H1 (cell line): ENCODE data around the gene CAMK2D. TPM values are rescaled to one million over a fixed set of nuclear protein-coding genes. Genes with fewer than 3 reads are reported as not detected.
A peak's percentile ranks its signal among the peaks of the same experiment; 100 is the strongest.

ENCODE experiments used
- CTCF ChIA-PET: fragments of 300-600 bp; sonication (Branson Sonifier 250); formaldehyde crosslinking; loops from one replicate; lab custom pipeline; 2021; ENCODE audit not compliant: partially characterized antibody; lab: Charles Lee
- POLR2A ChIA-PET: fragments of 300-600 bp; sonication (Branson Sonifier 250); formaldehyde crosslinking; loops from one replicate; lab custom pipeline; 2021; ENCODE audit warnings: inconsistent platforms; ENCODE audit not compliant: partially characterized antibody; lab: Charles Lee
- DNase-seq, 2 experiments: peaks; one replicate each; pipeline versions ENCODE4 v3.0.0 to v3.0.0-alpha.2; 2010 to 2022; ENCODE audit warnings: low spot score in 2 of 2, low read depth in 1 of 2, mixed read lengths in 1 of 2
- FAIRE-seq: peaks from 2 replicates; lab custom pipeline; 2011; peaks lifted over from hg19 to GRCh38; lab: Jason Lieb, UNC
- H2AFZ ChIP-seq: 2 replicates; pipeline ENCODE4 v1.8.1; 2012; ENCODE audit warnings: low read length, inconsistent platforms
- H2AK5ac ChIP-seq: 2 replicates; pipeline ENCODE4 v1.6.1; 2013; ENCODE audit warnings: low read depth, low read length
- H2BK120ac ChIP-seq: replicated peaks from 2 replicates; pipeline ENCODE3; 2013; ENCODE audit warnings: low read depth, low read length, inconsistent platforms
- H2BK12ac ChIP-seq: 2 replicates; pipeline ENCODE4 v1.6.1; 2013; ENCODE audit warnings: low read depth, low read length
- H2BK15ac ChIP-seq: 2 replicates; pipeline ENCODE4 v1.6.1; 2013; ENCODE audit warnings: low read length
- H2BK20ac ChIP-seq: 2 replicates; pipeline ENCODE4 v1.6.1; 2013; ENCODE audit warnings: low read length
- H2BK5ac ChIP-seq: 2 replicates; pipeline ENCODE4 v1.6.1; 2013; ENCODE audit warnings: low read depth, low read length
- H3K14ac ChIP-seq: 2 replicates; pipeline ENCODE4 v1.6.1; 2013; ENCODE audit warnings: inconsistent platforms; ENCODE audit not compliant: insufficient read length
- H3K18ac ChIP-seq: 2 replicates; pipeline ENCODE4 v1.6.1; 2013; ENCODE audit warnings: low read length; ENCODE audit errors: extremely low read depth
- H3K23ac ChIP-seq: 2 replicates; pipeline ENCODE4 v1.6.1; 2013; ENCODE audit warnings: inconsistent platforms; ENCODE audit not compliant: insufficient read length
- H3K23me2 ChIP-seq: 2 replicates; pipeline ENCODE4 v1.6.1; 2013; ENCODE audit warnings: low read depth, low read length
- H3K27ac ChIP-seq: 2 replicates; pipeline ENCODE4 v1.6.1; 2011; ENCODE audit warnings: low read depth, low read length, inconsistent platforms
- H3K27me3 ChIP-seq, 4 experiments: replicated peaks in 1 of 4; 1 replicate in 1 of 4; 2 replicates in 3 of 4; pipeline versions ENCODE4 v1.6.1 to v1.8.1; 2011 to 2013; ENCODE audit warnings: low read length in 3 of 4, mild to moderate bottlenecking in 3 of 4, inconsistent platforms in 2 of 4, mixed read lengths in 2 of 4, moderate library complexity in 1 of 4; ENCODE audit not compliant: control insufficient read depth in 3 of 4, insufficient read depth in 3 of 4; ENCODE audit errors: extremely low read depth in 1 of 4
- H3K36me3 ChIP-seq, 4 experiments: 2 replicates each; pipeline versions ENCODE4 v1.6.1 to v1.8.1; 2011 to 2013; ENCODE audit warnings: mild to moderate bottlenecking in 4 of 4, low read length in 3 of 4, moderate library complexity in 2 of 4, control low read depth in 1 of 4, inconsistent platforms in 1 of 4; ENCODE audit not compliant: insufficient read depth in 4 of 4, control insufficient read depth in 2 of 4
- H3K4ac ChIP-seq: replicated peaks from 2 replicates; pipeline ENCODE3; 2013; ENCODE audit warnings: low read length, low read depth, mixed read lengths, inconsistent platforms; ENCODE audit not compliant: insufficient read length
- H3K4me1 ChIP-seq, 4 experiments: replicated peaks in 1 of 4; 1 replicate in 1 of 4; 2 replicates in 3 of 4; pipeline versions ENCODE4 v1.6.1 to v1.8.1; 2011 to 2013; ENCODE audit warnings: low read length in 3 of 4, inconsistent platforms in 2 of 4, mixed read lengths in 1 of 4; ENCODE audit not compliant: insufficient read depth in 4 of 4, control insufficient read depth in 3 of 4
- H3K4me2 ChIP-seq, 2 experiments: 2 replicates each; pipeline versions ENCODE4 v1.6.1 to v1.8.1; 2011 to 2013; ENCODE audit warnings: low read depth in 2 of 2, low read length in 2 of 2, control low read depth in 1 of 2, inconsistent platforms in 1 of 2, mild to moderate bottlenecking in 1 of 2; ENCODE audit not compliant: insufficient read depth in 1 of 2
- H3K4me3 ChIP-seq, 4 experiments: fragments of 200-600, 300-600 bp in 1 of 4; sonication (generic), shearing (Covaris generic), sonication (Bioruptor Twin) in 1 of 4; 2 replicates each; pipeline versions ENCODE4 v1.5.1 to v1.8.1; 2011 to 2016; ENCODE audit warnings: low read length in 4 of 4, low read depth in 3 of 4, control low read depth in 2 of 4, inconsistent platforms in 2 of 4, mild to moderate bottlenecking in 2 of 4, mixed read lengths in 1 of 4, moderate library complexity in 1 of 4; ENCODE audit not compliant: insufficient read depth in 2 of 4; ENCODE audit errors: extremely low read depth in 1 of 4
- H3K56ac ChIP-seq: replicated peaks from 2 replicates; pipeline ENCODE3; 2013; ENCODE audit warnings: low read depth, mild to moderate bottlenecking, mixed read lengths, low read length, inconsistent platforms; ENCODE audit not compliant: insufficient read length
- H3K79me1 ChIP-seq: 2 replicates; pipeline ENCODE4 v1.6.1; 2013; ENCODE audit warnings: low read depth, low read length, control low read depth
- H3K79me2 ChIP-seq, 2 experiments: 2 replicates each; pipeline versions ENCODE4 v1.6.1 to v1.8.1; 2012 to 2013; ENCODE audit warnings: low read length in 2 of 2, mild to moderate bottlenecking in 2 of 2, inconsistent platforms in 1 of 2; ENCODE audit not compliant: insufficient read depth in 2 of 2, control insufficient read depth in 1 of 2
- H3K9ac ChIP-seq, 4 experiments: replicated peaks in 1 of 4; 1 replicate in 1 of 4; 2 replicates in 3 of 4; pipeline versions ENCODE4 v1.6.1 to v1.8.1; 2011 to 2013; ENCODE audit warnings: low read depth in 3 of 4, low read length in 3 of 4, control low read depth in 2 of 4, mild to moderate bottlenecking in 2 of 4, moderate library complexity in 2 of 4, inconsistent platforms in 1 of 4; ENCODE audit errors: extremely low read depth in 1 of 4
- H3K9me3 ChIP-seq, 2 experiments: 2 replicates each; pipeline versions ENCODE4 v1.6.1 to v1.8.1; 2012 to 2013; ENCODE audit warnings: mild to moderate bottlenecking in 2 of 2, moderate library complexity in 2 of 2, control low read depth in 1 of 2, inconsistent platforms in 1 of 2, low read depth in 1 of 2, low read length in 1 of 2, mixed read lengths in 1 of 2; ENCODE audit not compliant: insufficient read depth in 2 of 2
- H4K20me1 ChIP-seq, 2 experiments: replicated peaks in 1 of 2; 2 replicates each; pipeline versions ENCODE3 to v1.8.1; 2011 to 2013; ENCODE audit warnings: inconsistent platforms in 2 of 2, low read length in 2 of 2, mild to moderate bottlenecking in 1 of 2; ENCODE audit not compliant: insufficient read depth in 2 of 2, control insufficient read depth in 1 of 2
- H4K5ac ChIP-seq: 2 replicates; pipeline ENCODE4 v1.6.1; 2013; ENCODE audit warnings: low read length, low read depth, mixed read lengths, inconsistent platforms; ENCODE audit not compliant: insufficient read length
- H4K8ac ChIP-seq: 2 replicates; pipeline ENCODE4 v1.8.0; 2013; ENCODE audit warnings: mild to moderate bottlenecking, moderate library complexity, low read length, inconsistent platforms; ENCODE audit not compliant: insufficient read depth; ENCODE audit errors: extremely low read depth
- H4K91ac ChIP-seq: replicated peaks from 2 replicates; pipeline ENCODE3; 2013; ENCODE audit warnings: low read length, mixed read lengths, inconsistent platforms; ENCODE audit not compliant: insufficient read length
- ATF2 ChIP-seq: IDR thresholded peaks from 2 replicates; pipeline ENCODE4 v1.6.1; 2012; ENCODE audit warnings: low read length, inconsistent platforms
- CEBPB ChIP-seq: IDR thresholded peaks from 2 replicates; pipeline ENCODE4 v1.6.1; 2012; ENCODE audit warnings: low read depth, low read length
- E2F6 ChIP-seq: IDR thresholded peaks from 2 replicates; pipeline ENCODE4 v1.6.1; 2012; ENCODE audit warnings: inconsistent platforms
- KDM1A ChIP-seq: fragments of 200-600, 300-600 bp; sonication (generic); IDR thresholded peaks from 2 replicates; pipeline ENCODE4 v1.7.1; 2016; ENCODE audit warnings: mild to moderate bottlenecking, low read length, borderline replicate concordance
- POLR2A ChIP-seq, 2 experiments: IDR thresholded peaks; 1 replicate in 1 of 2; 2 replicates in 1 of 2; pipeline ENCODE4 v1.6.1; 2011; ENCODE audit warnings: low read depth in 2 of 2, low read length in 2 of 2, mild to moderate bottlenecking in 2 of 2; ENCODE audit errors: control extremely low read depth in 1 of 2
- SIN3A ChIP-seq, 2 experiments: IDR thresholded peaks in 1 of 2; conservative IDR thresholded peaks in 1 of 2; 2 replicates each; pipeline ENCODE4 v1.6.1; 2011 to 2012; ENCODE audit warnings: low read length in 2 of 2, improper control_type of control experiment in 1 of 2, low read depth in 1 of 2, mild to moderate bottlenecking in 1 of 2
- SRF ChIP-seq: IDR thresholded peaks from 2 replicates; pipeline ENCODE4 v1.6.1; 2011; ENCODE audit warnings: mild to moderate bottlenecking, low read depth, low read length, moderate library complexity
- TBP ChIP-seq: IDR thresholded peaks from 2 replicates; pipeline ENCODE4 v1.6.1; 2011; ENCODE audit warnings: low read depth, low read length, improper control_type of control experiment
- ZNF274 ChIP-seq: IDR thresholded peaks from 2 replicates; pipeline ENCODE4 v1.7.0; 2012; ENCODE audit warnings: low read length, borderline replicate concordance; ENCODE audit errors: extremely low read depth
- WGBS, 2 experiments: shearing (Covaris generic) in 1 of 2; methylation state at CpG; one replicate each; pipeline versions ENCODE4 v1.1.6 to v1.1.7; 2013 to 2015; ENCODE audit warnings: low lambda C conversion rate in 2 of 2, mixed read lengths in 2 of 2, inconsistent platforms in 1 of 2, low coverage in 1 of 2, missing lambda C conversion rate in 1 of 2; ENCODE audit not compliant: insufficient replicate concordance in 2 of 2, insufficient coverage in 1 of 2, insufficient read length in 1 of 2; ENCODE audit errors: extremely low coverage in 1 of 2, missing lambda C conversion rate in 1 of 2; 5-methylcytosine and 5-hydroxymethylcytosine counted together
- polyA plus RNA-seq, 7 experiments: library from polyadenylated mRNA; depleted of rRNA in 3 of 7; stranded (reverse) in 5 of 7; unstranded in 2 of 7; fragments of >200 nt in 5 of 7; fragments of 200-250 nt in 2 of 7; gene quantifications; 1 replicate in 5 of 7; 2 replicates in 1 of 7; 4 replicates in 1 of 7; pipeline versions ENCODE4 v1.2.1 to v1.2.3, GENCODE V29; 2011 to 2013; ENCODE audit warnings: missing spikeins in 2 of 7, mixed read lengths in 2 of 7
- total RNA-seq: library from RNA; stranded (reverse); fragmentation: NEBNext Ultra II Directional; extraction: Animal tissue kit (Norgen Biotek cat#: 25700); gene quantifications from 2 replicates; pipeline ENCODE4 v1.2.1, GENCODE V29; 2021

The CAMK2D gene
- total and polyA plus RNA-seq, 2 of the 8 experiments (the other 6 are each of a cell fraction or from before 2014, with no cell fraction given) = 3.2 to 7.0 TPM

- ChIA-PET CTCF (interaction anchor here (0.7 to 1.4 kb wide), 5 partner anchors 23 to 372 kb away, joined by 3 to 5 read pairs (median 3); no protein-coding TSS in a partner anchor), POLR2A (interaction anchor here (0.6 kb wide), 1 partner anchor 275 kb away, joined by 3 read pairs; no protein-coding TSS in a partner anchor)
- peak overlapping the region; percentile 82 for H2AFZ ChIP-seq
- H3K56ac ChIP-seq = no peak overlapping the region
- peaks cover 18% of the 10 kb centered on the region for H3K23me2 ChIP-seq
- no peak overlapping the region for H4K5ac ChIP-seq
- peak overlapping the region; percentile 71 for H3K18ac ChIP-seq
- H4K91ac ChIP-seq = no peak overlapping the region
- H2BK12ac ChIP-seq = no peak overlapping the region; the same call in 1 of the 2 replicates
- WGBS, 2 experiments = 1% methylated on average over 40 of the region's 64 CpGs; no CpG with 5 or more reads in 1 of the 2 experiments
- H3K9me3 ChIP-seq = no peaks in the 10 kb centered on the region
- no peaks in the 10 kb centered on the region for H3K79me1 ChIP-seq
- no peak overlapping the region for H2BK20ac ChIP-seq
- H4K8ac ChIP-seq = peak overlapping the region; percentile 74; the same call in 1 of the 2 replicates
- H3K14ac ChIP-seq = no peak overlapping the region
- DNase-seq (peak in 1 of 2 experiments; percentile 73), FAIRE-seq (no peak)
- H4K20me1 ChIP-seq = no peaks in the 10 kb centered on the region
- no peak overlapping the region for H3K27ac ChIP-seq
- H3K27me3 ChIP-seq = peaks cover 0 to 8% (median 6%) of the 10 kb centered on the region in 4 experiments; a peak in 6 of 7 replicates
- peak overlapping the region; percentile 98 to 99 for H3K4me2 ChIP-seq
- no peaks in the 10 kb centered on the region; a peak in 3 of 7 replicates for H3K4me1 ChIP-seq
- H3K9ac ChIP-seq = peak overlapping the region in 2 of 4 experiments; percentile 39 to 76; a peak in 4 of 7 replicates
- H3K4me3 ChIP-seq = peak overlapping the region; percentile 39 to 84 (median 80)
- H2BK120ac ChIP-seq = no peak overlapping the region
- H3K23ac ChIP-seq = no peak overlapping the region
- H2BK15ac ChIP-seq = no peak overlapping the region
- no peaks in the 10 kb centered on the region for H3K79me2 ChIP-seq
- no peaks in the 10 kb centered on the region for H3K36me3 ChIP-seq
- H2BK5ac ChIP-seq = no peak overlapping the region
- H3K4ac ChIP-seq = peak overlapping the region; percentile 85
- H2AK5ac ChIP-seq = no peak overlapping the region
- no peak for TF ChIP-seq POLR2A (IDR thresholded peaks at IDR 0.05; ENCODE audit: control extremely low read depth in 1 of 2, low read depth in 2 of 2, low read length in 2 of 2)
- no peak for TF ChIP-seq ZNF274
- peak; percentile 88 for TF ChIP-seq CEBPB
- peak; percentile 52 to 71; a peak in 1 of 4 replicates for TF ChIP-seq SIN3A (conservative IDR thresholded peaks at IDR 0.05 in 1 of 2, IDR thresholded peaks at IDR 0.05 in 1 of 2; ENCODE audit: low read depth in 1 of 2, low read length in 2 of 2)
- TF ChIP-seq TBP = 0 out of 2 replicates have a peak, but pooled peaks have one; percentile 7
- no peak for TF ChIP-seq KDM1A
- no peak for TF ChIP-seq E2F6
- TF ChIP-seq SRF = no peak
- no peak for TF ChIP-seq ATF2
These were observed 531 bp downstream of the CAMK2D start for GRCh38 chr4:113760795-113761619.
